H1 (cell line): ENCODE results near the gene CLIP3. TPM values are rescaled to one million over a fixed set of nuclear protein-coding genes. Genes with fewer than 3 reads are reported as not detected.

Experiments
- CTCF ChIA-PET: fragments of 300-600 bp; sonication (Branson Sonifier 250); formaldehyde crosslinking; loops from one replicate; lab custom pipeline; 2021; ENCODE audit not compliant: partially characterized antibody; lab: Charles Lee
- POLR2A ChIA-PET: fragments of 300-600 bp; sonication (Branson Sonifier 250); formaldehyde crosslinking; loops from one replicate; lab custom pipeline; 2021; ENCODE audit warnings: inconsistent platforms; ENCODE audit not compliant: partially characterized antibody; lab: Charles Lee
- DNase-seq, 2 experiments: peaks; one replicate each; pipeline versions ENCODE4 v3.0.0 to v3.0.0-alpha.2; 2010 to 2022; ENCODE audit warnings: low spot score in 2 of 2, low read depth in 1 of 2, mixed read lengths in 1 of 2
- FAIRE-seq: peaks from 2 replicates; lab custom pipeline; 2011; peaks lifted over from hg19 to GRCh38; lab: Jason Lieb, UNC
- H2AFZ ChIP-seq: 2 replicates; pipeline ENCODE4 v1.8.1; 2012; ENCODE audit warnings: low read length, inconsistent platforms
- H2AK5ac ChIP-seq: 2 replicates; pipeline ENCODE4 v1.6.1; 2013; ENCODE audit warnings: low read depth, low read length
- H2BK120ac ChIP-seq: replicated peaks from 2 replicates; pipeline ENCODE3; 2013; ENCODE audit warnings: low read depth, low read length, inconsistent platforms
- H2BK12ac ChIP-seq: 2 replicates; pipeline ENCODE4 v1.6.1; 2013; ENCODE audit warnings: low read depth, low read length
- H2BK15ac ChIP-seq: 2 replicates; pipeline ENCODE4 v1.6.1; 2013; ENCODE audit warnings: low read length
- H2BK20ac ChIP-seq: 2 replicates; pipeline ENCODE4 v1.6.1; 2013; ENCODE audit warnings: low read length
- H2BK5ac ChIP-seq: 2 replicates; pipeline ENCODE4 v1.6.1; 2013; ENCODE audit warnings: low read depth, low read length
- H3K14ac ChIP-seq: 2 replicates; pipeline ENCODE4 v1.6.1; 2013; ENCODE audit warnings: inconsistent platforms; ENCODE audit not compliant: insufficient read length
- H3K18ac ChIP-seq: 2 replicates; pipeline ENCODE4 v1.6.1; 2013; ENCODE audit warnings: low read length; ENCODE audit errors: extremely low read depth
- H3K23ac ChIP-seq: 2 replicates; pipeline ENCODE4 v1.6.1; 2013; ENCODE audit warnings: inconsistent platforms; ENCODE audit not compliant: insufficient read length
- H3K23me2 ChIP-seq: 2 replicates; pipeline ENCODE4 v1.6.1; 2013; ENCODE audit warnings: low read depth, low read length
- H3K27ac ChIP-seq: 2 replicates; pipeline ENCODE4 v1.6.1; 2011; ENCODE audit warnings: low read depth, low read length, inconsistent platforms
- H3K27me3 ChIP-seq, 4 experiments: replicated peaks in 1 of 4; 1 replicate in 1 of 4; 2 replicates in 3 of 4; pipeline versions ENCODE4 v1.6.1 to v1.8.1; 2011 to 2013; ENCODE audit warnings: low read length in 3 of 4, mild to moderate bottlenecking in 3 of 4, inconsistent platforms in 2 of 4, mixed read lengths in 2 of 4, moderate library complexity in 1 of 4; ENCODE audit not compliant: control insufficient read depth in 3 of 4, insufficient read depth in 3 of 4; ENCODE audit errors: extremely low read depth in 1 of 4
- H3K36me3 ChIP-seq, 4 experiments: 2 replicates each; pipeline versions ENCODE4 v1.6.1 to v1.8.1; 2011 to 2013; ENCODE audit warnings: mild to moderate bottlenecking in 4 of 4, low read length in 3 of 4, moderate library complexity in 2 of 4, control low read depth in 1 of 4, inconsistent platforms in 1 of 4; ENCODE audit not compliant: insufficient read depth in 4 of 4, control insufficient read depth in 2 of 4
- H3K4ac ChIP-seq: replicated peaks from 2 replicates; pipeline ENCODE3; 2013; ENCODE audit warnings: low read length, low read depth, mixed read lengths, inconsistent platforms; ENCODE audit not compliant: insufficient read length
- H3K4me1 ChIP-seq, 4 experiments: replicated peaks in 1 of 4; 1 replicate in 1 of 4; 2 replicates in 3 of 4; pipeline versions ENCODE4 v1.6.1 to v1.8.1; 2011 to 2013; ENCODE audit warnings: low read length in 3 of 4, inconsistent platforms in 2 of 4, mixed read lengths in 1 of 4; ENCODE audit not compliant: insufficient read depth in 4 of 4, control insufficient read depth in 3 of 4
- H3K4me2 ChIP-seq, 2 experiments: 2 replicates each; pipeline versions ENCODE4 v1.6.1 to v1.8.1; 2011 to 2013; ENCODE audit warnings: low read depth in 2 of 2, low read length in 2 of 2, control low read depth in 1 of 2, inconsistent platforms in 1 of 2, mild to moderate bottlenecking in 1 of 2; ENCODE audit not compliant: insufficient read depth in 1 of 2
- H3K4me3 ChIP-seq, 4 experiments: fragments of 200-600, 300-600 bp in 1 of 4; sonication (generic), shearing (Covaris generic), sonication (Bioruptor Twin) in 1 of 4; 2 replicates each; pipeline versions ENCODE4 v1.5.1 to v1.8.1; 2011 to 2016; ENCODE audit warnings: low read length in 4 of 4, low read depth in 3 of 4, control low read depth in 2 of 4, inconsistent platforms in 2 of 4, mild to moderate bottlenecking in 2 of 4, mixed read lengths in 1 of 4, moderate library complexity in 1 of 4; ENCODE audit not compliant: insufficient read depth in 2 of 4; ENCODE audit errors: extremely low read depth in 1 of 4
- H3K56ac ChIP-seq: replicated peaks from 2 replicates; pipeline ENCODE3; 2013; ENCODE audit warnings: low read depth, mild to moderate bottlenecking, mixed read lengths, low read length, inconsistent platforms; ENCODE audit not compliant: insufficient read length
- H3K79me1 ChIP-seq: 2 replicates; pipeline ENCODE4 v1.6.1; 2013; ENCODE audit warnings: low read depth, low read length, control low read depth
- H3K79me2 ChIP-seq, 2 experiments: 2 replicates each; pipeline versions ENCODE4 v1.6.1 to v1.8.1; 2012 to 2013; ENCODE audit warnings: low read length in 2 of 2, mild to moderate bottlenecking in 2 of 2, inconsistent platforms in 1 of 2; ENCODE audit not compliant: insufficient read depth in 2 of 2, control insufficient read depth in 1 of 2
- H3K9ac ChIP-seq, 4 experiments: replicated peaks in 1 of 4; 1 replicate in 1 of 4; 2 replicates in 3 of 4; pipeline versions ENCODE4 v1.6.1 to v1.8.1; 2011 to 2013; ENCODE audit warnings: low read depth in 3 of 4, low read length in 3 of 4, control low read depth in 2 of 4, mild to moderate bottlenecking in 2 of 4, moderate library complexity in 2 of 4, inconsistent platforms in 1 of 4; ENCODE audit errors: extremely low read depth in 1 of 4
- H3K9me3 ChIP-seq, 2 experiments: 2 replicates each; pipeline versions ENCODE4 v1.6.1 to v1.8.1; 2012 to 2013; ENCODE audit warnings: mild to moderate bottlenecking in 2 of 2, moderate library complexity in 2 of 2, control low read depth in 1 of 2, inconsistent platforms in 1 of 2, low read depth in 1 of 2, low read length in 1 of 2, mixed read lengths in 1 of 2; ENCODE audit not compliant: insufficient read depth in 2 of 2
- H4K20me1 ChIP-seq, 2 experiments: replicated peaks in 1 of 2; 2 replicates each; pipeline versions ENCODE3 to v1.8.1; 2011 to 2013; ENCODE audit warnings: inconsistent platforms in 2 of 2, low read length in 2 of 2, mild to moderate bottlenecking in 1 of 2; ENCODE audit not compliant: insufficient read depth in 2 of 2, control insufficient read depth in 1 of 2
- H4K5ac ChIP-seq: 2 replicates; pipeline ENCODE4 v1.6.1; 2013; ENCODE audit warnings: low read length, low read depth, mixed read lengths, inconsistent platforms; ENCODE audit not compliant: insufficient read length
- H4K8ac ChIP-seq: 2 replicates; pipeline ENCODE4 v1.8.0; 2013; ENCODE audit warnings: mild to moderate bottlenecking, moderate library complexity, low read length, inconsistent platforms; ENCODE audit not compliant: insufficient read depth; ENCODE audit errors: extremely low read depth
- H4K91ac ChIP-seq: replicated peaks from 2 replicates; pipeline ENCODE3; 2013; ENCODE audit warnings: low read length, mixed read lengths, inconsistent platforms; ENCODE audit not compliant: insufficient read length
- BCL11A ChIP-seq, 2 experiments: IDR thresholded peaks; one replicate each; pipeline ENCODE4 v1.6.1; 2011; ENCODE audit warnings: low read depth in 2 of 2, low read length in 2 of 2, mild to moderate bottlenecking in 2 of 2
- CREB1 ChIP-seq: IDR thresholded peaks from 2 replicates; pipeline ENCODE4 v1.6.1; 2012; ENCODE audit warnings: inconsistent platforms
- EGR1 ChIP-seq: IDR thresholded peaks from 2 replicates; pipeline ENCODE4 v1.6.1; 2011; ENCODE audit warnings: low read depth, low read length, borderline replicate concordance
- HDAC2 ChIP-seq, 2 experiments: fragments of 300-600 bp in 1 of 2; sonication (generic) in 1 of 2; IDR thresholded peaks; 2 replicates each; pipeline ENCODE4 v1.6.1; 2011 to 2012; ENCODE audit warnings: low read depth in 2 of 2, low read length in 2 of 2, mild to moderate bottlenecking in 2 of 2, moderate library complexity in 2 of 2, borderline replicate concordance in 1 of 2, inconsistent platforms in 1 of 2
- RAD21 ChIP-seq, 2 experiments: IDR thresholded peaks in 1 of 2; conservative IDR thresholded peaks in 1 of 2; 2 replicates each; pipeline ENCODE4 v1.6.1; 2011; ENCODE audit warnings: low read depth in 2 of 2, low read length in 2 of 2, improper control_type of control experiment in 1 of 2, inconsistent platforms in 1 of 2, mild to moderate bottlenecking in 1 of 2, moderate library complexity in 1 of 2
- SP1 ChIP-seq: IDR thresholded peaks from 2 replicates; pipeline ENCODE4 v1.6.1; 2011; ENCODE audit warnings: low read depth, low read length
- WGBS, 2 experiments: shearing (Covaris generic) in 1 of 2; methylation state at CpG; one replicate each; pipeline versions ENCODE4 v1.1.6 to v1.1.7; 2013 to 2015; ENCODE audit warnings: low lambda C conversion rate in 2 of 2, mixed read lengths in 2 of 2, inconsistent platforms in 1 of 2, low coverage in 1 of 2, missing lambda C conversion rate in 1 of 2; ENCODE audit not compliant: insufficient replicate concordance in 2 of 2, insufficient coverage in 1 of 2, insufficient read length in 1 of 2; ENCODE audit errors: extremely low coverage in 1 of 2, missing lambda C conversion rate in 1 of 2; 5-methylcytosine and 5-hydroxymethylcytosine counted together
- polyA plus RNA-seq, 7 experiments: library from polyadenylated mRNA; depleted of rRNA in 3 of 7; stranded (reverse) in 5 of 7; unstranded in 2 of 7; fragments of >200 nt in 5 of 7; fragments of 200-250 nt in 2 of 7; gene quantifications; 1 replicate in 5 of 7; 2 replicates in 1 of 7; 4 replicates in 1 of 7; pipeline versions ENCODE4 v1.2.1 to v1.2.3, GENCODE V29; 2011 to 2013; ENCODE audit warnings: missing spikeins in 2 of 7, mixed read lengths in 2 of 7
- total RNA-seq: library from RNA; stranded (reverse); fragmentation: NEBNext Ultra II Directional; extraction: Animal tissue kit (Norgen Biotek cat#: 25700); gene quantifications from 2 replicates; pipeline ENCODE4 v1.2.1, GENCODE V29; 2021

The CLIP3 gene
- total and polyA plus RNA-seq, 2 of the 8 experiments (the other 6 are each of a cell fraction or from before 2014, with no cell fraction given): 5.9 to 21.7 TPM

- FAIRE-seq (peak; percentile 62), DNase-seq (peak; percentile 96 to 97)
- Histone ChIP-seq H2BK120ac (no peak within 1 kb of the TSS), H2BK12ac (peak within 1 kb of the TSS; percentile 60; the same call in 1 of the 2 replicates), H3K23me2 (peaks cover 11% of the 10 kb centered on the region), H3K4me2 (peak within 1 kb of the TSS; percentile 73 to 76), H4K91ac (peak within 1 kb of the TSS; percentile 5), H3K9ac (peak within 1 kb of the TSS; percentile 9 to 80 (median 46)), H2AFZ (peak within 1 kb of the TSS; percentile 59; the same call in 1 of the 2 replicates), H3K27ac (no peak within 1 kb of the TSS), H3K79me1 (no peaks in the 10 kb centered on the region), H2BK5ac (peak within 1 kb of the TSS; percentile 52; the same call in 1 of the 2 replicates), H2BK15ac (peak within 1 kb of the TSS; percentile 49; the same call in 1 of the 2 replicates), H3K4ac (peak within 1 kb of the TSS; percentile 11), H3K4me1 (peaks cover 0 to 8% (median 4%) of the 10 kb centered on the region in 4 experiments; a peak in 5 of 7 replicates), H2AK5ac (0 out of 2 replicates have a peak within 1 kb of the TSS, but pooled peaks have one; percentile 88), H3K79me2 (peaks cover 0 to 7% of the 10 kb centered on the region in 2 experiments; a peak in 1 of 4 replicates), H3K14ac (no peak within 1 kb of the TSS), H3K36me3 (peaks cover 0 to 10% (median 0%) of the 10 kb centered on the region in 4 experiments; a peak in 4 of 8 replicates), H4K8ac (no peak within 1 kb of the TSS), H3K4me3 (peak within 1 kb of the TSS; percentile 70 to 94 (median 88)), H3K18ac (peak within 1 kb of the TSS; percentile 78), H3K9me3 (no peaks in the 10 kb centered on the region), H4K20me1 (peaks cover 0 to 2% of the 10 kb centered on the region in 2 experiments), H4K5ac (no peak within 1 kb of the TSS), H3K27me3 (no peaks in the 10 kb centered on the region), H2BK20ac (no peak within 1 kb of the TSS), H3K23ac (no peak within 1 kb of the TSS), H3K56ac (peak within 1 kb of the TSS; percentile 85)
- POLR2A ChIA-PET: interaction anchor here (0.8 to 1.7 kb wide), 9 partner anchors 9 to 269 kb away, joined by 3 to 7 read pairs (median 4); partner anchors contain the start of genes PSENEN, THAP8, U2AF1L4 and WDR62
- WGBS, 2 experiments: 3% methylated on average over 40 of the region's 42 CpGs; no CpG with 5 or more reads in 1 of the 2 experiments
- CTCF ChIA-PET: interaction anchor here (0.9 kb wide), 3 partner anchors 23 to 37 kb away, joined by 3 to 4 read pairs (median 3); no protein-coding TSS in a partner anchor
- TF ChIP-seq CREB1: no peak; the same call in 1 of the 2 replicates
- peak; percentile 92 for TF ChIP-seq SP1
- TF ChIP-seq RAD21 (IDR thresholded peaks at IDR 0.05 in 1 of 2, conservative IDR thresholded peaks at IDR 0.05 in 1 of 2; ENCODE audit: low read depth in 2 of 2, low read length in 2 of 2): no peak
- TF ChIP-seq HDAC2 (IDR thresholded peaks at IDR 0.05; ENCODE audit: borderline replicate concordance in 1 of 2, low read depth in 2 of 2, low read length in 2 of 2): peak in 1 of 2 experiments; percentile 86; a peak in 2 of 4 replicates
- no peak for TF ChIP-seq BCL11A (IDR thresholded peaks at IDR 0.05; ENCODE audit: low read depth in 2 of 2, low read length in 2 of 2)
- TF ChIP-seq EGR1: peak; percentile 88; the same call in 1 of the 2 replicates
Measured at GRCh38 chr19:36014012-36014924, 18.4 kb downstream of the CLIP3 start, which contains the start of gene ALKBH6. ALKBH6 (minus strand) TSS chr19:36014213; CDS start chr19:36013397, 816 bp downstream.
